ENCODE results near the gene ASPSCR1. TPM values are rescaled to one million over a fixed set of nuclear protein-coding genes. Genes with fewer than 3 reads are reported as not detected.

The ASPSCR1 gene
- total and polyA plus RNA-seq, 2 of the 13 experiments (the other 11 are each of a cell fraction or from before 2014, with no cell fraction given), result 274 to 314 TPM

DNA sequence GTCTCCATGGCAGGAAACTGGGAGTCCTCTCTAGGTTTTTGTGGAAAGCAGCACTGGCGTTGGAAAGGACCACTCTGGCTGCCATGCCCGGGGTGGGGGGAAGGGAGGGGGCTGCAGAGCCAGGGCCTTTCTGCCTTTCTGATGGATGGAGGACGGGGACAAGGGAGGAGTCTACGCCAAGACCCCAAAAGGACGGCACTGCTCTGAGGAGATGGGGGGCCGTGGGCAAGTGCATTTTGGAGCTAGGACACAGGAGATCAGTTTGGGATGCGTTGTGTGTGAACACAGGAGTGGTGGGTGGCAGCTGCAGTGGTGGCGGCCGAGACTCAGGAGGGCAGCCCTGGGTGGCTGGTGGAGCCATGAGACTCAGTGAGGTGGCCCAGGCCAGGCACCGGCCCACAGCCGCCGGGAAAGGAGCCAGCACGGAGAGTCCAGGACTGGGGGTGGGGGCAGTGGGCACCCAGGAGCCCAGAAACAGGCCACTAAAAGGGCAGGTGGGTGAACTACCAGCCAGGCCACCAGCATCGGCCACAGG lies 43.2 kb downstream of the ASPSCR1 start (continued):
- 0 out of 2 replicates have a peak, but pooled peaks have one; percentile 4 for TF ChIP-seq ZNF329 (CRISPR knock-in tag; IDR thresholded peaks at IDR 0.05; ENCODE audit: low read depth)
- no peak for TF ChIP-seq GZF1 (CRISPR knock-in tag; IDR thresholded peaks at IDR 0.05)
- TF ChIP-seq, protein P1, sequence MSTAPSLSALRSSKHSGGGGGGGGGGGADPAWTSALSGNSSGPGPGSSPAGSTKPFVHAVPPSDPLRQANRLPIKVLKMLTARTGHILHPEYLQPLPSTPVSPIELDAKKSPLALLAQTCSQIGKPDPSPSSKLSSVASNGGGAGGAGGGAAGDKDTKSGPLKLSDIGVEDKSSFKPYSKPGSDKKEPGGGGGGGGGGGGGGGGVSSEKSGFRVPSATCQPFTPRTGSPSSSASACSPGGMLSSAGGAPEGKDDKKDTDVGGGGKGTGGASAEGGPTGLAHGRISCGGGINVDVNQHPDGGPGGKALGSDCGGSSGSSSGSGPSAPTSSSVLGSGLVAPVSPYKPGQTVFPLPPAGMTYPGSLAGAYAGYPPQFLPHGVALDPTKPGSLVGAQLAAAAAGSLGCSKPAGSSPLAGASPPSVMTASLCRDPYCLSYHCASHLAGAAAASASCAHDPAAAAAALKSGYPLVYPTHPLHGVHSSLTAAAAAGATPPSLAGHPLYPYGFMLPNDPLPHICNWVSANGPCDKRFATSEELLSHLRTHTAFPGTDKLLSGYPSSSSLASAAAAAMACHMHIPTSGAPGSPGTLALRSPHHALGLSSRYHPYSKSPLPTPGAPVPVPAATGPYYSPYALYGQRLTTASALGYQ (CRISPR knock-in tag; IDR thresholded peaks at IDR 0.05), result 0 out of 2 replicates have a peak, but pooled peaks have one; percentile 54
- no peak for TF ChIP-seq ZSCAN29 (CRISPR knock-in tag; conservative IDR thresholded peaks at IDR 0.05)
- TF ChIP-seq FOXM1 (CRISPR knock-in tag; IDR thresholded peaks at IDR 0.05), result 0 out of 2 replicates have a peak, but pooled peaks have one; percentile 36
- TF ChIP-seq HOXD1 (CRISPR knock-in tag; IDR thresholded peaks at IDR 0.05), result 0 out of 2 replicates have a peak, but pooled peaks have one; percentile 17
- TF ChIP-seq, protein P2, sequence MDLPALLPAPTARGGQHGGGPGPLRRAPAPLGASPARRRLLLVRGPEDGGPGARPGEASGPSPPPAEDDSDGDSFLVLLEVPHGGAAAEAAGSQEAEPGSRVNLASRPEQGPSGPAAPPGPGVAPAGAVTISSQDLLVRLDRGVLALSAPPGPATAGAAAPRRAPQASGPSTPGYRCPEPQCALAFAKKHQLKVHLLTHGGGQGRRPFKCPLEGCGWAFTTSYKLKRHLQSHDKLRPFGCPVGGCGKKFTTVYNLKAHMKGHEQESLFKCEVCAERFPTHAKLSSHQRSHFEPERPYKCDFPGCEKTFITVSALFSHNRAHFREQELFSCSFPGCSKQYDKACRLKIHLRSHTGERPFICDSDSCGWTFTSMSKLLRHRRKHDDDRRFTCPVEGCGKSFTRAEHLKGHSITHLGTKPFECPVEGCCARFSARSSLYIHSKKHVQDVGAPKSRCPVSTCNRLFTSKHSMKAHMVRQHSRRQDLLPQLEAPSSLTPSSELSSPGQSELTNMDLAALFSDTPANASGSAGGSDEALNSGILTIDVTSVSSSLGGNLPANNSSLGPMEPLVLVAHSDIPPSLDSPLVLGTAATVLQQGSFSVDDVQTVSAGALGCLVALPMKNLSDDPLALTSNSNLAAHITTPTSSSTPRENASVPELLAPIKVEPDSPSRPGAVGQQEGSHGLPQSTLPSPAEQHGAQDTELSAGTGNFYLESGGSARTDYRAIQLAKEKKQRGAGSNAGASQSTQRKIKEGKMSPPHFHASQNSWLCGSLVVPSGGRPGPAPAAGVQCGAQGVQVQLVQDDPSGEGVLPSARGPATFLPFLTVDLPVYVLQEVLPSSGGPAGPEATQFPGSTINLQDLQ (CRISPR knock-in tag; IDR thresholded peaks at IDR 0.05), result no peak
- no peak for TF ChIP-seq ZNF530 (CRISPR knock-in tag; IDR thresholded peaks at IDR 0.05; ENCODE audit: low read depth)
- no peak for TF ChIP-seq HIVEP1 (CRISPR knock-in tag; IDR thresholded peaks at IDR 0.05)
- TF ChIP-seq, protein P3, sequence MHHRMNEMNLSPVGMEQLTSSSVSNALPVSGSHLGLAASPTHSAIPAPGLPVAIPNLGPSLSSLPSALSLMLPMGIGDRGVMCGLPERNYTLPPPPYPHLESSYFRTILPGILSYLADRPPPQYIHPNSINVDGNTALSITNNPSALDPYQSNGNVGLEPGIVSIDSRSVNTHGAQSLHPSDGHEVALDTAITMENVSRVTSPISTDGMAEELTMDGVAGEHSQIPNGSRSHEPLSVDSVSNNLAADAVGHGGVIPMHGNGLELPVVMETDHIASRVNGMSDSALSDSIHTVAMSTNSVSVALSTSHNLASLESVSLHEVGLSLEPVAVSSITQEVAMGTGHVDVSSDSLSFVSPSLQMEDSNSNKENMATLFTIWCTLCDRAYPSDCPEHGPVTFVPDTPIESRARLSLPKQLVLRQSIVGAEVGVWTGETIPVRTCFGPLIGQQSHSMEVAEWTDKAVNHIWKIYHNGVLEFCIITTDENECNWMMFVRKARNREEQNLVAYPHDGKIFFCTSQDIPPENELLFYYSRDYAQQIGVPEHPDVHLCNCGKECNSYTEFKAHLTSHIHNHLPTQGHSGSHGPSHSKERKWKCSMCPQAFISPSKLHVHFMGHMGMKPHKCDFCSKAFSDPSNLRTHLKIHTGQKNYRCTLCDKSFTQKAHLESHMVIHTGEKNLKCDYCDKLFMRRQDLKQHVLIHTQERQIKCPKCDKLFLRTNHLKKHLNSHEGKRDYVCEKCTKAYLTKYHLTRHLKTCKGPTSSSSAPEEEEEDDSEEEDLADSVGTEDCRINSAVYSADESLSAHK (CRISPR knock-in tag; IDR thresholded peaks at IDR 0.05; ENCODE audit: borderline replicate concordance), result no peak
- no peak for TF ChIP-seq ZMAT3 (CRISPR knock-in tag; conservative IDR thresholded peaks at IDR 0.05)
- TF ChIP-seq, protein P4, sequence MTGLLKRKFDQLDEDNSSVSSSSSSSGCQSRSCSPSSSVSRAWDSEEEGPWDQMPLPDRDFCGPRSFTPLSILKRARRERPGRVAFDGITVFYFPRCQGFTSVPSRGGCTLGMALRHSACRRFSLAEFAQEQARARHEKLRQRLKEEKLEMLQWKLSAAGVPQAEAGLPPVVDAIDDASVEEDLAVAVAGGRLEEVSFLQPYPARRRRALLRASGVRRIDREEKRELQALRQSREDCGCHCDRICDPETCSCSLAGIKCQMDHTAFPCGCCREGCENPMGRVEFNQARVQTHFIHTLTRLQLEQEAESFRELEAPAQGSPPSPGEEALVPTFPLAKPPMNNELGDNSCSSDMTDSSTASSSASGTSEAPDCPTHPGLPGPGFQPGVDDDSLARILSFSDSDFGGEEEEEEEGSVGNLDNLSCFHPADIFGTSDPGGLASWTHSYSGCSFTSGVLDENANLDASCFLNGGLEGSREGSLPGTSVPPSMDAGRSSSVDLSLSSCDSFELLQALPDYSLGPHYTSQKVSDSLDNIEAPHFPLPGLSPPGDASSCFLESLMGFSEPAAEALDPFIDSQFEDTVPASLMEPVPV (CRISPR knock-in tag; IDR thresholded peaks at IDR 0.05), result peak; percentile 71
- no peak for TF ChIP-seq ZSCAN22 (CRISPR knock-in tag; IDR thresholded peaks at IDR 0.05)
- peak; percentile 27; the same call in 1 of the 2 replicates for TF ChIP-seq ZNF703 (CRISPR knock-in tag; IDR thresholded peaks at IDR 0.05; ENCODE audit: borderline replicate concordance)
